Endothelial cell of umbilical vein (primary cell): Measurements from ENCODE around the gene IQSEC3.
"Not testable (repeated sequence)": the region's sequence is repeated elsewhere in the genome, so short reads cannot be mapped to it uniquely, and the experiment has no call there.

Source experiments
- MYC ChIP-seq: IDR thresholded peaks from one replicate; pipeline ENCODE4 v1.6.1; 2011; ENCODE audit warnings: mild to moderate bottlenecking, low read depth, low read length
- POLR2A ChIP-seq: IDR thresholded peaks from 2 replicates; pipeline ENCODE4 v1.6.1; 2012; ENCODE audit warnings: low read depth, mild to moderate bottlenecking, control low read depth, low read length
- POLR2AphosphoS5 ChIP-seq: IDR thresholded peaks from 2 replicates; pipeline ENCODE4 v1.6.1; 2012; ENCODE audit warnings: low read depth, mild to moderate bottlenecking, control low read depth, low read length, moderate library complexity; ENCODE audit not compliant: insufficient read depth
- TF ChIP-seq, protein P1 (sequence below), 2 donors: IDR thresholded peaks; 1 replicate in 1 of 2; 2 replicates in 1 of 2; pipeline ENCODE4 v1.5.1; 2011; ENCODE audit warnings: low read length in 2 of 2, mild to moderate bottlenecking in 2 of 2, moderate library complexity in 2 of 2, control low read depth in 1 of 2, inconsistent platforms in 1 of 2, low read depth in 1 of 2; ENCODE audit not compliant: insufficient read depth in 1 of 2; ENCODE audit errors: extremely low read depth in 1 of 2
- TF ChIP-seq, protein P2 (sequence below): IDR thresholded peaks from 2 replicates; pipeline ENCODE4 v1.6.1; 2011; ENCODE audit not compliant: insufficient read depth, insufficient read length

DNA sequence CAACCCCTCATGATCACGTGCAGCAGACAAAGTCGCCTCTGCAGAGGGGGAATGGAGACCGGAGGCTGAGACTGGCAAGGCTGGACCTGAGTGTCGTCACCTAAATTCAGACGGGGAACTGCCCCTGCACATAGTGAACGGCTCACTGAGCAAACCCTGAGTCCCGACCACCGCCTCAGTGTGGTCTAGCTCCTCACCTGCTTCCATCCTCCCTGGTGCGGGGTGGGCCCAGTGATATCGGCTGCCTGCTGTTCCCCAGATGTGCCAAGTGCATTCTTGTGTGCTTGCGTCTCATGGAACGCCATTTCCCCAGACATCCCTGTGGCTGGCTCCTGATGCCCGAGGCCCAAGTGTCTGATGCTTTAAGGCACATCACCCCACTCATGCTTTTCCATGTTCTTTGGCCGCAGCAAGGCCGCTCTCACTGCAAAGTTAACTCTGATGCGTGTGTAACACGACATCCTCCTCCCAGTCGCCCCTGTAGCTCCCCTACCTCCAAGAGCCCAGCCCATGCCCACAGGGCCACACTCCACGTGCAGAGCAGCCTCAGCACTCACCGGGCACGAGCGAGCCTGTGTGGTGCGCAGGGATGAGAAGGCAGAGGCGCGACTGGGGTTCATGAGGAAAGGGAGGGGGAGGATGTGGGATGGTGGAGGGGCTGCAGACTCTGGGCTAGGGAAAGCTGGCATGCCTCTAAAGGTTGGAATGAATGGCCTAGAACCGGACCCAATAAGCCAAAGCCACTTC lies 47.6 kb upstream of the IQSEC3 start:
- not testable (repeated sequence) for TF ChIP-seq POLR2A, POLR2AphosphoS5, MYC
- TF ChIP-seq, protein P1, sequence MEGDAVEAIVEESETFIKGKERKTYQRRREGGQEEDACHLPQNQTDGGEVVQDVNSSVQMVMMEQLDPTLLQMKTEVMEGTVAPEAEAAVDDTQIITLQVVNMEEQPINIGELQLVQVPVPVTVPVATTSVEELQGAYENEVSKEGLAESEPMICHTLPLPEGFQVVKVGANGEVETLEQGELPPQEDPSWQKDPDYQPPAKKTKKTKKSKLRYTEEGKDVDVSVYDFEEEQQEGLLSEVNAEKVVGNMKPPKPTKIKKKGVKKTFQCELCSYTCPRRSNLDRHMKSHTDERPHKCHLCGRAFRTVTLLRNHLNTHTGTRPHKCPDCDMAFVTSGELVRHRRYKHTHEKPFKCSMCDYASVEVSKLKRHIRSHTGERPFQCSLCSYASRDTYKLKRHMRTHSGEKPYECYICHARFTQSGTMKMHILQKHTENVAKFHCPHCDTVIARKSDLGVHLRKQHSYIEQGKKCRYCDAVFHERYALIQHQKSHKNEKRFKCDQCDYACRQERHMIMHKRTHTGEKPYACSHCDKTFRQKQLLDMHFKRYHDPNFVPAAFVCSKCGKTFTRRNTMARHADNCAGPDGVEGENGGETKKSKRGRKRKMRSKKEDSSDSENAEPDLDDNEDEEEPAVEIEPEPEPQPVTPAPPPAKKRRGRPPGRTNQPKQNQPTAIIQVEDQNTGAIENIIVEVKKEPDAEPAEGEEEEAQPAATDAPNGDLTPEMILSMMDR (IDR thresholded peaks at IDR 0.05; ENCODE audit: extremely low read depth in 1 of 2, insufficient read depth in 1 of 2, low read depth in 1 of 2, low read length in 2 of 2): not testable (repeated sequence)
- TF ChIP-seq, protein P2, sequence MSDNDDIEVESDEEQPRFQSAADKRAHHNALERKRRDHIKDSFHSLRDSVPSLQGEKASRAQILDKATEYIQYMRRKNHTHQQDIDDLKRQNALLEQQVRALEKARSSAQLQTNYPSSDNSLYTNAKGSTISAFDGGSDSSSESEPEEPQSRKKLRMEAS: not testable (repeated sequence)
